ENCODE measurements around the gene VCAM1.
"Not testable (repeated sequence)": the region's sequence is repeated elsewhere in the genome, so short reads cannot be mapped to it uniquely, and the experiment has no call there.

VCAM1 gene

GRCh38 chr1:100719490-100719889, at the start of gene VCAM1:
VCAM1 (plus strand) TSS chr1:100719742; CDS start chr1:100719861, 119 bp downstream.
- no peak for FAIRE-seq

GRCh38 chr1:100670083-100670482, 49.5 kb upstream of the VCAM1 start:
- no peak for FAIRE-seq

GRCh38 chr1:100671601-100672000, 47.9 kb upstream of the VCAM1 start:
- FAIRE-seq = no peak

GRCh38 chr1:100683448-100684349, 35.8 kb upstream of the VCAM1 start:
- no peak for FAIRE-seq

- no peak for FAIRE-seq
Observed at GRCh38 chr1:100699744-100700143, 19.8 kb upstream of the VCAM1 start.

GRCh38 chr1:100700586-100700985, 19.0 kb upstream of the VCAM1 start:
- no peak for FAIRE-seq

- no peak for FAIRE-seq
Observed at GRCh38 chr1:100703052-100703451, 16.5 kb upstream of the VCAM1 start.

- no peak for FAIRE-seq
Observed at GRCh38 chr1:100703716-100704115, 15.8 kb upstream of the VCAM1 start.

GRCh38 chr1:100704473-100704872, 15.1 kb upstream of the VCAM1 start:
- FAIRE-seq = no peak

- no peak for FAIRE-seq
Observed at GRCh38 chr1:100706296-100706695, 13.2 kb upstream of the VCAM1 start.

- no peak for FAIRE-seq
Observed at GRCh38 chr1:100706856-100707255, 12.7 kb upstream of the VCAM1 start.

- no peak for FAIRE-seq
Observed at GRCh38 chr1:100708476-100709062, 11.0 kb upstream of the VCAM1 start.

GRCh38 chr1:100710906-100711682, 8.4 kb upstream of the VCAM1 start:
- peak; percentile 89 for FAIRE-seq

- not testable (repeated sequence) for FAIRE-seq
Observed at GRCh38 chr1:100713027-100713426, 6.5 kb upstream of the VCAM1 start.

GRCh38 chr1:100713626-100714025, 5.9 kb upstream of the VCAM1 start:
- FAIRE-seq = no peak

GRCh38 chr1:100714599-100714998, 4.9 kb upstream of the VCAM1 start:
- FAIRE-seq = no peak

- FAIRE-seq = no peak
Observed at GRCh38 chr1:100717218-100717617, 2.3 kb upstream of the VCAM1 start.

- FAIRE-seq = no peak
Observed at GRCh38 chr1:100718581-100718980, 961 bp upstream of the VCAM1 start.

GRCh38 chr1:100720101-100720500, 559 bp downstream of the VCAM1 start:
- FAIRE-seq = no peak

GRCh38 chr1:100720751-100721150, 1.2 kb downstream of the VCAM1 start:
- peak; percentile 31 for FAIRE-seq

GRCh38 chr1:100721526-100722207, 2.1 kb downstream of the VCAM1 start:
- peak; percentile 87 for FAIRE-seq

- FAIRE-seq = no peak
Observed at GRCh38 chr1:100722221-100722620, 2.7 kb downstream of the VCAM1 start.

GRCh38 chr1:100724281-100724680, 4.7 kb downstream of the VCAM1 start:
- FAIRE-seq = no peak
